GM12891 (cell line): Measurements from ENCODE around the gene SMTNL1.

ENCODE experiments used
- DNase-seq: peaks from one replicate; pipeline ENCODE4 v3.0.0; 2011; ENCODE audit warnings: low spot score; ENCODE audit not compliant: insufficient read length
- FAIRE-seq: peaks from 2 replicates; lab custom pipeline; 2011; peaks lifted over from hg19 to GRCh38; lab: Jason Lieb, UNC
- PAX5 ChIP-seq: IDR thresholded peaks from 2 replicates; pipeline ENCODE4 v1.6.1; 2011; ENCODE audit warnings: low read length, moderate library complexity, mild to moderate bottlenecking; ENCODE audit not compliant: insufficient read depth, severe bottlenecking
- POLR2A ChIP-seq: IDR thresholded peaks from 2 replicates; pipeline ENCODE4 v1.6.1; 2011; ENCODE audit warnings: low read depth, low read length, control low read depth
- POLR2AphosphoS5 ChIP-seq: IDR thresholded peaks from 2 replicates; pipeline ENCODE4 v1.6.1; 2011; ENCODE audit warnings: low read depth, low read length, control low read depth
- POU2F2 ChIP-seq: IDR thresholded peaks from 2 replicates; pipeline ENCODE4 v1.6.1; 2011; ENCODE audit warnings: low read depth, mild to moderate bottlenecking, control low read depth, low read length, moderate library complexity
- SPI1 ChIP-seq: IDR thresholded peaks from 2 replicates; pipeline ENCODE4 v1.6.1; 2011; ENCODE audit warnings: low read depth, low read length, control low read depth
- TAF1 ChIP-seq: IDR thresholded peaks from 2 replicates; pipeline ENCODE4 v1.6.1; 2011; ENCODE audit warnings: low read depth, low read length, control low read depth

Gene SMTNL1

GRCh38 chr11:57511741-57512430, 25.5 kb upstream of the SMTNL1 start:
- TF ChIP-seq POLR2AphosphoS5, result no peak
- no peak for TF ChIP-seq POLR2A
- TF ChIP-seq TAF1, result no peak
- TF ChIP-seq SPI1, result no peak
- no peak for DNase-seq
- no peak for FAIRE-seq

GRCh38 chr11:57512646-57513451, 24.5 kb upstream of the SMTNL1 start:
- FAIRE-seq (no peak), DNase-seq (no peak)
- TF ChIP-seq PAX5 (no peak), POU2F2 (no peak), POLR2A (no peak), TAF1 (no peak), SPI1 (no peak), POLR2AphosphoS5 (no peak)

- DNase-seq (no peak), FAIRE-seq (no peak)
- TF ChIP-seq TAF1 (no peak), PAX5 (no peak), POLR2AphosphoS5 (no peak), POLR2A (no peak), SPI1 (no peak)
Observed at GRCh38 chr11:57513452-57513795, 24.0 kb upstream of the SMTNL1 start.

GRCh38 chr11:57513911-57514537, 23.4 kb upstream of the SMTNL1 start:
- TF ChIP-seq POLR2AphosphoS5 (no peak), POLR2A (no peak), POU2F2 (no peak), SPI1 (no peak), TAF1 (0 out of 2 replicates have a peak, but pooled peaks have one; percentile 15), PAX5 (no peak)
- DNase-seq (no peak), FAIRE-seq (peak; percentile 76)

GRCh38 chr11:57514538-57515331, 22.7 kb upstream of the SMTNL1 start:
- no peak for TF ChIP-seq SPI1
- TF ChIP-seq POU2F2, result no peak
- no peak for TF ChIP-seq POLR2A
- no peak for TF ChIP-seq PAX5
- no peak for TF ChIP-seq TAF1
- no peak for TF ChIP-seq POLR2AphosphoS5
- DNase-seq (peak; percentile 64), FAIRE-seq (peak; percentile 48)

- DNase-seq (no peak), FAIRE-seq (peak; percentile 71)
- TF ChIP-seq PAX5 (no peak), POU2F2 (no peak), TAF1 (no peak), POLR2A (no peak), POLR2AphosphoS5 (no peak), SPI1 (no peak)
Observed at GRCh38 chr11:57515332-57516060, 21.9 kb upstream of the SMTNL1 start, which contains the start of gene SLC43A1. TSS of gene SLC43A1 (minus strand) at chr11:57515702. CDS start at chr11:57514111, 1,591 bp downstream.

GRCh38 chr11:57516061-57516443, 21.3 kb upstream of the SMTNL1 start:
- TF ChIP-seq POLR2A (no peak), PAX5 (no peak), SPI1 (no peak), POU2F2 (no peak), POLR2AphosphoS5 (no peak), TAF1 (no peak)
- DNase-seq (no peak), FAIRE-seq (peak; percentile 78)

- TF ChIP-seq TAF1 (no peak), POLR2AphosphoS5 (no peak), PAX5 (no peak), POU2F2 (no peak), POLR2A (no peak), SPI1 (no peak)
- FAIRE-seq (no peak), DNase-seq (no peak)
Observed at GRCh38 chr11:57521116-57521515, 16.3 kb upstream of the SMTNL1 start.
